Panc1 (cell line): ENCODE results near the gene SLFN12L. TPM values are rescaled to one million over a fixed set of nuclear protein-coding genes. Genes with fewer than 3 reads are reported as not detected.

Experiments used
- ATAC-seq: fragments of 200-7000 bp; cut with Tn5 transposase; 2 replicates; pipeline ENCODE4 v1.9.1; 2020; ENCODE audit warnings: mild to moderate bottlenecking, moderate library complexity
- BruUV-seq: library from RNA; stranded (reverse); fragments of 400-500 nt; replicated peaks from 2 replicates; lab custom pipeline; 2021; lab: Mats Ljungman, UMichigan
- CTCF ChIA-PET: fragments of 300-600 bp; sonication (Branson Sonifier 250); formaldehyde crosslinking; loops from one replicate; lab custom pipeline; 2022; ENCODE audit warnings: antibody characterized with exemption; lab: Charles Lee
- POLR2A ChIA-PET: fragments of 300-600 bp; sonication (Branson Sonifier 250); formaldehyde crosslinking; loops from one replicate; lab custom pipeline; 2022; ENCODE audit warnings: antibody characterized with exemption; lab: Charles Lee
- DNase-seq: peaks from one replicate; pipeline ENCODE4 v3.0.0-alpha.2; 2010; ENCODE audit warnings: low read depth, low spot score
- H3K27ac ChIP-seq: 2 replicates; pipeline ENCODE4 v1.5.1; 2011; ENCODE audit warnings: mild to moderate bottlenecking, low read length, inconsistent platforms
- H3K27me3 ChIP-seq: fragments of 200-500 bp; sonication (Bioruptor generic); 2 replicates; pipeline ENCODE4 v1.6.0; 2014; ENCODE audit warnings: low read length, inconsistent platforms; ENCODE audit not compliant: control insufficient read depth, insufficient read depth
- H3K36me3 ChIP-seq: fragments of 200-500 bp; sonication (Bioruptor generic); 2 replicates; pipeline ENCODE4 v1.5.1; 2014; ENCODE audit warnings: inconsistent platforms, mild to moderate bottlenecking, low read length, moderate library complexity; ENCODE audit not compliant: control insufficient read depth, insufficient read depth
- H3K4me1 ChIP-seq: 2 replicates; pipeline ENCODE4 v1.5.1; 2011; ENCODE audit warnings: inconsistent platforms, mild to moderate bottlenecking, low read length, moderate library complexity; ENCODE audit not compliant: control insufficient read depth, insufficient read depth
- H3K4me3 ChIP-seq, 2 experiments: 2 replicates each; pipeline ENCODE4 v1.5.1; 2011 to 2012; ENCODE audit warnings: low read depth in 2 of 2, low read length in 2 of 2, mild to moderate bottlenecking in 2 of 2, inconsistent platforms in 1 of 2, moderate library complexity in 1 of 2
- H3K9me3 ChIP-seq: fragments of 200-500 bp; sonication (Bioruptor generic); 2 replicates; pipeline ENCODE4 v1.5.1; 2014; ENCODE audit warnings: low read depth, mild to moderate bottlenecking, inconsistent platforms, low read length, moderate library complexity; ENCODE audit not compliant: control insufficient read depth, insufficient read depth
- CTCF ChIP-seq: fragments of 450-650 bp; IDR thresholded peaks from 2 replicates; pipeline ENCODE4 v1.5.1; 2017; ENCODE audit warnings: mild to moderate bottlenecking
- POLR2AphosphoS5 ChIP-seq: IDR thresholded peaks from 2 replicates; pipeline ENCODE4 v1.6.1; 2012; ENCODE audit warnings: mild to moderate bottlenecking, low read depth, low read length, moderate library complexity
- REST ChIP-seq, 2 experiments: IDR thresholded peaks; 2 replicates each; pipeline ENCODE4 v1.6.1; 2011 to 2012; ENCODE audit warnings: low read depth in 2 of 2, control low read depth in 1 of 2, low read length in 1 of 2, mild to moderate bottlenecking in 1 of 2, moderate library complexity in 1 of 2; ENCODE audit not compliant: insufficient read depth in 1 of 2
- SIN3A ChIP-seq: IDR thresholded peaks from 2 replicates; pipeline ENCODE4 v1.6.1; 2012; ENCODE audit warnings: low read depth, mild to moderate bottlenecking, low read length, moderate library complexity, borderline replicate concordance; ENCODE audit not compliant: insufficient read depth
- TCF7L2 ChIP-seq: IDR thresholded peaks from 2 replicates; pipeline ENCODE4 v1.6.1; 2011; ENCODE audit warnings: mild to moderate bottlenecking, low read depth, low read length, inconsistent platforms
- in situ Hi-C: cut with HindIII; loops from 2 replicates; pipeline ENCODE4 v1.10.0; 2016; ENCODE audit warnings: low sequenced_read_pairs, low pct_unique_long_range_greater_than_20kb
- intact Hi-C: fragments of 100-400 bp; cut with micrococcal nuclease; formaldehyde crosslinking; loops from one replicate; pipeline ENCODE4 v1.10.0; 2022; ENCODE audit not compliant: unreplicated experiment
- total RNA-seq: library from RNA; stranded (reverse); gene quantifications from one replicate; pipeline ENCODE4 v1.2.1, GENCODE V29; 2021; ENCODE audit not compliant: unreplicated experiment

Gene SLFN12L
- total RNA-seq, 1 experiment from 2014 or later = 0.33 TPM

GRCh38 chr17:35496451-35497290 lies 40.8 kb downstream of the SLFN12L start:
- intact Hi-C loops (no loop called here), in situ Hi-C loops (no loop called here)
- POLR2A ChIA-PET = no interaction called here
- Histone ChIP-seq H3K36me3 (no peaks in the 10 kb centered on the region), H3K9me3 (no peaks in the 10 kb centered on the region), H3K27ac (no peak overlapping the region), H3K4me1 (no peaks in the 10 kb centered on the region), H3K27me3 (peaks cover 2% of the 10 kb centered on the region; the same call in 1 of the 2 replicates), H3K4me3 (no peak overlapping the region)
- no peak for TF ChIP-seq TCF7L2
- TF ChIP-seq REST (IDR thresholded peaks at IDR 0.05; ENCODE audit: insufficient read depth in 1 of 2, low read depth in 2 of 2, low read length in 1 of 2) = no peak
- no peak for TF ChIP-seq SIN3A
- no peak for TF ChIP-seq POLR2AphosphoS5
- no peak for TF ChIP-seq CTCF
- BruUV-seq = no TSS peak
- CTCF ChIA-PET = no interaction called here
- ATAC-seq = no peak
- DNase-seq = no peak

- no peak for ATAC-seq
- in situ Hi-C loops = no loop called here
- no TSS peak for BruUV-seq
- no peak for TF ChIP-seq SIN3A
- no peak for TF ChIP-seq TCF7L2
- no peak for TF ChIP-seq POLR2AphosphoS5
- TF ChIP-seq CTCF = no peak
- no peak for TF ChIP-seq REST (IDR thresholded peaks at IDR 0.05; ENCODE audit: insufficient read depth in 1 of 2, low read depth in 2 of 2, low read length in 1 of 2)
- Histone ChIP-seq H3K4me1 (no peaks in the 10 kb centered on the region), H3K4me3 (no peak overlapping the region), H3K27ac (no peak overlapping the region), H3K9me3 (no peaks in the 10 kb centered on the region), H3K36me3 (no peaks in the 10 kb centered on the region), H3K27me3 (0 out of 2 replicates have a peak, but pooled peaks cover 2% of the 10 kb centered on the region)
- DNase-seq = no peak
- ChIA-PET CTCF (no interaction called here), POLR2A (no interaction called here)
- intact Hi-C loops = no loop called here
These were observed 44.4 kb downstream of the SLFN12L start for GRCh38 chr17:35493040-35493439.
